ENCODE data around the gene RPL10.

Gene RPL10

DNA sequence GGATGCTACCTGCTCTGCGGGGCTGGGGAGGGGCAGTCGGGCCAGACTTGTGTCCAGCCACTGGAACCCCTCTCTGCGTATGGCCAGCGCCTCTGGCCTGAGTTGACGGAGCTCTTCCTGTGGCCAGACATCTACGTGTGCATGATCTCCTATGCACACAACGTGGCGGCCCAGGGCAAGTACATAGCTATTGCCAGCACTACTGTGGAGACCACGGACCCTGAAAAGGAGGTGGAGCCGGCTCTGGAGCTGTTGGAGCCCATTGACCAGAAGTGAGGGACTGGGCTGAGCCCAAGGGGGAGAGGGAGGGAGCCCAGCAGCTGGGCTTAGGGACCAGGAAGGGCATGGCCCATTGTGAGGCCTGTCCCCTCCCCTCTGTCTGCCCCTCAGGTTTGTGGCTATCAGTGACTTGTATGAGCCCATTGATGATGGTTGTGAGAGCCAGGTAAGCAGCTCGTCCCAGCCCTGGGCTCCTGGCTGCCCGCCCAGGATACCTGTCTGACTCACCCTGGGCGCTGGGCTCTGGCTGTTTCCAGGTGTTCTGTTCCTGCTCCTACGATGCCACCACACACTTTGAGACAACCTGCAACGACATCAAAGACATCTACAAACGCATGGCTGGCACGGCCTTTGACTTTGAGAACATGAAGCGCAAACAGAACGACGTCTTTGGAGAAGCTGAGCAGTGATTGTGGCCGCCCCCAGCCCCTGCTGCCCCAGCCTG lies 44.0 kb downstream of the RPL10 start:
- no peak for DNase-seq (ENCODE audit: low read depth)
- H3K4me3 ChIP-seq (ENCODE audit: low read depth, low read length), result no peak overlapping the region
- TF ChIP-seq CTCF (conservative IDR thresholded peaks at IDR 0.05; ENCODE audit: low read depth, low read length), result no peak

DNA sequence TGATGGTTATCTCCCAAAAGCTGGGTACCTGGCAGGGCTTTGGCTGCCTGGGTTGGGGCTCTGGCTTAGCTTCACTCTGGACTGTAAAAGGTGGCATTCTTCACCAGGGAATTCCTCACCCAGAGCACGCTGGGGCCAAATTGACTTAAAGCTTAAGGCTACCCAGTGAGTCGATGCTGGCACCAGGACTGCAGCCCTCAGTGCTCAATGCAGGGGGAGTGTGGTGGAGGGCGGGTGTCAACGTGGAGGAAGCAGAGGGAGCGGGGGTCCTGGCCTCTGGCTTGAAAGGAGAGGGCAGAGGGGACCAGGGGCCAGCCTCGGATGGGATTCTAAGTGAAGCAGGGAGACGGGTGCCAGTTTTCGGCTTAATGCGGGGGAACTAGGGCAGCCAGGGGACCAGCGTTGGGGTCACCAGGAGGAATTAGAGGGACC lies 45.3 kb downstream of the RPL10 start:
- peak overlapping the region; percentile 45 for H3K4me3 ChIP-seq (ENCODE audit: low read depth, low read length)
- no peak for DNase-seq (ENCODE audit: low read depth)
- TF ChIP-seq CTCF (conservative IDR thresholded peaks at IDR 0.05; ENCODE audit: low read depth, low read length), result no peak

DNA sequence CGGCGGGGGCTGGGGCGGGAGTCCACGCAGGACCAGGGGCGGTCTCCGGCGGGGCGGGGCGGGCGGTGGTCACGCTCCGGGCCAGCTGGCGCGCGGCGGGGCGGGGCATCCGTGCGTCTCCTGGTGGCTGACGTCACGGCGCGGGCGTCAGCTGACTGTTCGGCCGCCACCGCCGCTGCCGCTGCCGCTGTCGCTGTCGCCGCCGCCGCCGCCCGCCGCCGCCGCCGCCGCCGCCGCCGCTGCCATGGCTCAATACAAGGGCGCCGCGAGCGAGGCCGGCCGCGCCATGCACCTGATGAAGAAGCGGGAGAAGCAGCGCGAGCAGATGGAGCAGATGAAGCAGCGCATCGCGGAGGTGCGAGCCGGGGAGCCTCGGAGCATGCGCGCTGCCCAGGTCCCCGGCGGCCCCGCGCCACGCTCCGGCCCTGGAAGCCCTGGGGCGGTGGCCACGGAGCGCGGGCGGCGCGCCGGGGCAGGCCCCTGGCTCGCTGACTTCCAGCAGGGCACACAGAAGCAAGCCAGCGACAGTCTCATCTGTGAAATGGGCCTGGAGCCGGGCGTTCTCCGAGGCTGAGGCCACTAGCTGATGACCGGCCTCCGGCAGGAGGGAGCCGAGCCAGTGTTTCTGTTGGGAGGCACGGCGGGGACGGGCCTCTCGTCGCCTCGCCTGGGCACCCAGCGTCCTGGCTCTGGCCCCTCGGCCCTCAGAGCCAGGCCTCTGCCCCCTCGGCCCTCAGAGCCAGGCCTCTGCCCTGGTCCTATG lies 46.0 kb downstream of the RPL10 start, which contains the start of gene FAM50A:
TSS of gene FAM50A (plus strand) at position 150 of the 763 bp plus-strand sequence. CDS start at position 245, 95 bp downstream.
- no peak for TF ChIP-seq CTCF (conservative IDR thresholded peaks at IDR 0.05; ENCODE audit: low read depth, low read length)
- peak; percentile 52 for DNase-seq (ENCODE audit: low read depth)
- H3K4me3 ChIP-seq (ENCODE audit: low read depth, low read length), result peak within 1 kb of the TSS; percentile 64

GRCh38 chrX:154444755-154445246 lies 46.6 kb downstream of the RPL10 start:
- TF ChIP-seq CTCF (conservative IDR thresholded peaks at IDR 0.05; ENCODE audit: low read depth, low read length), result no peak
- H3K4me3 ChIP-seq (ENCODE audit: low read depth, low read length), result peak overlapping the region; percentile 64
- no peak for DNase-seq (ENCODE audit: low read depth)

- TF ChIP-seq CTCF (conservative IDR thresholded peaks at IDR 0.05; ENCODE audit: low read depth, low read length), result no peak
- DNase-seq (ENCODE audit: low read depth), result no peak
- H3K4me3 ChIP-seq (ENCODE audit: low read depth, low read length), result no peak overlapping the region
Measured at GRCh38 chrX:154445776-154446175, 47.6 kb downstream of the RPL10 start.

DNA sequence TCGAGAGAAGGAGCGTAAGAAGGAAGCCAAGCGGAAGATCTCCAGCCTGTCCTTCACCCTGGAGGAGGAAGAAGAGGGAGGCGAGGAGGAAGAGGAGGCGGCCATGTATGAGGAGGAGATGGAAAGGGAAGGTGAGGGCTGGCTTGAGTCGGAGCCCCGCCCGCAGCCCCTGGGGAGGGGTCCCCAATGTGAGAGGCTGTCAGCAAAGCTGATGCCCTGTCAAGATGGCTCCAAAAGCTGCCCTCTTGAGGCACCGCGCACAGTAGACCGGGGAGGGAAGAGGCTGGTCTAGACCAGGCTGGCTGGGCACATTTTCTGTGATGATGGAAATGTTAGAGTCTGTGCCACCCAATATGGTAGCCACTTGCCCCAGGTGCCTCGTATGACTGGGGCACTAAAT lies 48.3 kb downstream of the RPL10 start:
- TF ChIP-seq CTCF (conservative IDR thresholded peaks at IDR 0.05; ENCODE audit: low read depth, low read length), result no peak
- no peak overlapping the region for H3K4me3 ChIP-seq (ENCODE audit: low read depth, low read length)
- DNase-seq (ENCODE audit: low read depth), result no peak

Data from choroid plexus epithelial cell (primary cell).